Esophagus squamous epithelium (tissue), 5 donors: ENCODE results near the gene RIC8B. TPM values are rescaled to one million over a fixed set of nuclear protein-coding genes. Genes with fewer than 3 reads are reported as not detected.

ENCODE experiments used
- DNase-seq: peaks from one replicate; lab custom pipeline; 2025; lab: John Stamatoyannopoulos, UW
- H3K27ac ChIP-seq, 4 donors: fragments of 200-600 bp; sonication (generic); one replicate each; pipeline ENCODE4 v1.5.1; 2016 to 2019; ENCODE audit warnings: mild to moderate bottlenecking in 1 of 4
- H3K27me3 ChIP-seq, 4 donors: fragments of 200-600 bp; sonication (generic); 1 replicate in 3 of 4; 2 replicates in 1 of 4; pipeline versions ENCODE4 v1.5.1 to v1.6.0; 2017 to 2021; ENCODE audit warnings: antibody characterized with exemption in 1 of 4
- H3K36me3 ChIP-seq, 3 donors: fragments of 200-600 bp; sonication (generic); one replicate each; pipeline ENCODE4 v1.5.1; 2016 to 2019
- H3K4me1 ChIP-seq, 3 donors: fragments of 200-600 bp; sonication (generic); one replicate each; pipeline ENCODE4 v1.5.1; 2017 to 2019
- H3K4me3 ChIP-seq, 4 donors: fragments of 200-600 bp; sonication (generic); 1 replicate in 3 of 4; 2 replicates in 1 of 4; pipeline ENCODE4 v1.5.1; 2016 to 2019; ENCODE audit warnings: mild to moderate bottlenecking in 2 of 4, moderate library complexity in 1 of 4
- H3K9me3 ChIP-seq, 3 donors: fragments of 200-600 bp; sonication (generic); one replicate each; pipeline ENCODE4 v1.5.1; 2016 to 2019
- POLR2A ChIP-seq, 4 donors: fragments of 450-650 bp; IDR thresholded peaks; one replicate each; pipeline ENCODE4 v1.6.1; 2017; ENCODE audit warnings: antibody characterized with exemption in 4 of 4, mild to moderate bottlenecking in 4 of 4, moderate library complexity in 3 of 4
- WGBS, 2 donors: methylation state at CpG; one replicate each; pipeline ENCODE4 v1.1.5; 2018; 5-methylcytosine and 5-hydroxymethylcytosine counted together
- intact Hi-C: fragments of 100-400 bp; cut with DNase I; formaldehyde crosslinking; loops from one replicate; pipeline ENCODE4 v1.15.0; 2022
- total RNA-seq, 4 donors: library from RNA; depleted of rRNA; stranded (reverse); fragments of >200 nt; gene quantifications; one replicate each; pipeline ENCODE4 v1.1.0, GENCODE V29; 2016
- TF ChIP-seq, protein P1 (sequence below), 6 experiments: fragments of 450-650 bp in 4 of 6; fragments of 200-600 bp in 2 of 6; sonication (generic) in 2 of 6; IDR thresholded peaks; one replicate each; pipeline ENCODE4 v1.5.1; 2016 to 2019; ENCODE audit warnings: antibody characterized with exemption in 6 of 6, mild to moderate bottlenecking in 4 of 6, moderate library complexity in 4 of 6
- donor health status: DM: yes; HTN: yes; CAD: no.

Gene RIC8B
- total RNA-seq, 4 donors from 2014 or later = 2.7 to 7.3 (median 5.0) TPM

DNA sequence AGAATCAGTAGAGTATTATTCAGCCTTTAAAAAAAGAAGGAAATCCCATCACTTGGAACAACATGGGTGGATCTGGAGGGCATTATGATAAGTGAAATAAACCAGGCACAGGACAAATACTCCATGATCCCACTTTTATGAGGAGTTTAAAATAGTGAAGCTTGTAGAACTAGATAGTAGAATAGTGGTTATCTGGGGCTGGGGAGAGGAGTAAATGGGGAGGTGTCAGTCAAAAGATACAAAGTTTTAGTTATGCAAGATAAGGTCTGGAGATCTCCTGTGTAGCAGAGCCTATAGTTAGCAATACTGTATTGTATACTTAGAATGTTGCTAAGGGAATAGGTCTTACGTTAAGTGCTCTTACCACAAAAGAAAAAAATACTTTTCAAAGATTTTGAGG, 64.9 kb downstream of the RIC8B start:
- H3K9me3 ChIP-seq = no peaks in the 10 kb centered on the region
- no peak for DNase-seq
- intact Hi-C loops = no loop called here

DNA sequence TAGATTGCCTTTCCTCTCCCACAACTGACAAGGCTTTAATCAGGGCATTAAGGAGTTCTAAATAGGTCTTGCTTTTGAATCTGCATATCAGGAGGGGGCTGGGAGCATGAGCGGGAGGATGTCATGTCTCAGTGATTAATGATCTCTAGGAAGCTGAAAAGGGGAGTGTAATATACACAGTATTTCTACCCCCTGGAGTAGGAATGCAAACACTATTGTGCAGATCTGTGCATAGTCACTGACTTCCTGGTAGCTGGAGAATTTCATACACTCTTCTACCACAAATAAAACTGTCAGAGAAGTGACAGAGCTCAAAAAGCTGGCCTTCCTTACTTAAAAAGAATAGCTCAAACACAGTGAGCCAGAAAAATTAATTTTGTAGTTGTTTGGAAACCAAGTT, 65.8 kb downstream of the RIC8B start:
- WGBS, 2 donors = 38 to 56% methylated on average over 1 of the region's 1 CpG
- no peak for DNase-seq
- intact Hi-C loops = no loop called here

More for the DNA sequence above, 64.9 kb downstream of the RIC8B start:
- H3K4me1 ChIP-seq = peaks cover 0 to 28% (median 10%) of the 10 kb centered on the region in 3 donors
- H3K4me3 ChIP-seq = no peak overlapping the region
- H3K36me3 ChIP-seq = peaks cover 0 to 16% (median 0%) of the 10 kb centered on the region in 3 donors
- 88 to 91% methylated on average over 1 of the region's 1 CpG for whole genome bisulfite sequencing, 2 donors
- TF ChIP-seq, protein P1, sequence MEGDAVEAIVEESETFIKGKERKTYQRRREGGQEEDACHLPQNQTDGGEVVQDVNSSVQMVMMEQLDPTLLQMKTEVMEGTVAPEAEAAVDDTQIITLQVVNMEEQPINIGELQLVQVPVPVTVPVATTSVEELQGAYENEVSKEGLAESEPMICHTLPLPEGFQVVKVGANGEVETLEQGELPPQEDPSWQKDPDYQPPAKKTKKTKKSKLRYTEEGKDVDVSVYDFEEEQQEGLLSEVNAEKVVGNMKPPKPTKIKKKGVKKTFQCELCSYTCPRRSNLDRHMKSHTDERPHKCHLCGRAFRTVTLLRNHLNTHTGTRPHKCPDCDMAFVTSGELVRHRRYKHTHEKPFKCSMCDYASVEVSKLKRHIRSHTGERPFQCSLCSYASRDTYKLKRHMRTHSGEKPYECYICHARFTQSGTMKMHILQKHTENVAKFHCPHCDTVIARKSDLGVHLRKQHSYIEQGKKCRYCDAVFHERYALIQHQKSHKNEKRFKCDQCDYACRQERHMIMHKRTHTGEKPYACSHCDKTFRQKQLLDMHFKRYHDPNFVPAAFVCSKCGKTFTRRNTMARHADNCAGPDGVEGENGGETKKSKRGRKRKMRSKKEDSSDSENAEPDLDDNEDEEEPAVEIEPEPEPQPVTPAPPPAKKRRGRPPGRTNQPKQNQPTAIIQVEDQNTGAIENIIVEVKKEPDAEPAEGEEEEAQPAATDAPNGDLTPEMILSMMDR (IDR thresholded peaks at IDR 0.05) = no peak
- TF ChIP-seq POLR2A (IDR thresholded peaks at IDR 0.05) = no peak
- no peaks in the 10 kb centered on the region for H3K27me3 ChIP-seq
- H3K27ac ChIP-seq = no peak overlapping the region

DNA sequence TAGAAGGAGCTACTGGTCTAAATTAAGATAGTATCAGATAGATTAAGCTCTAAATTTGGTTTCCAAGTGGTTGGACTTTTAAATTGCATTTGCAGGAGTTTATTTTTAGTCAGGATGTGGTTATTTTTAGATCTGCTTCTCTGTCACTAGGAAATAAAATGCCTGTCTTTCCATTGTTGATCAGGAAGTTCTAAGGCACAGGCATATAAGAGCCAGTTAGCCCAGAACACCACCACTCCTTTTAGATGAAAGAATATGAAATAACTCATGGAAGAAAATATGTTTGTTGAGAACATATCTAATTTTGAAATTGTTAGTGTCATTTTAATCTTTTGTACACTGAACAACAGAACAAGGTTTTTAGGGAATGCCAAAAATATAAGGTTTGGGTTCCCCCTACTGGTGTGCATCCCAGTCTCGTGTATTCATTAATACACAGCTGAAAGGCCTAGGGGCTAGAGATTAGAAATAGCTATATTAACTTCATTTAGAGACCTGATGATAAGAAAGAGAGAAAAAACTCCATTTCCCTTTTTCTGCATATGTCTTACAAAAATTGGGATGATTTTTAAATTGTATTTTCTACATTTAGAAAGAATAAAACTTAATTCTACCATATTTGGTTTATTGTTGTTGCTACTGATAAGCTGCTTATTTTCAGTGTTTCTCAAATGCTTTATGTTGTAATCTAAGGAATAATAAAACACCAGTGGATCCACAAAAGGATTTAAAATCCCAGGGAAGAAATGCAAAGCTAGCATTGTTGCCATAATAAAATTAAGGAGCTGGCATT, 67.2 kb downstream of the RIC8B start:
- Histone ChIP-seq H3K4me1 (peaks cover 0 to 28% (median 10%) of the 10 kb centered on the region in 3 donors), H3K4me3 (no peak overlapping the region), H3K27me3 (no peaks in the 10 kb centered on the region), H3K9me3 (no peaks in the 10 kb centered on the region), H3K27ac (no peak overlapping the region), H3K36me3 (peaks cover 0 to 28% (median 0%) of the 10 kb centered on the region in 3 donors)
- no peak for DNase-seq
- 6 to 14% methylated on average over 1 of the region's 1 CpG for WGBS, 2 donors
- intact Hi-C loops = no loop called here
- TF ChIP-seq, protein P1 (IDR thresholded peaks at IDR 0.05) = peak in 4 of 6 experiments; percentile 46 to 62 (median 48)
- no peak for TF ChIP-seq POLR2A (IDR thresholded peaks at IDR 0.05)

More for the DNA sequence above, 65.8 kb downstream of the RIC8B start:
- no peak overlapping the region for H3K4me3 ChIP-seq
- TF ChIP-seq POLR2A (IDR thresholded peaks at IDR 0.05) = no peak
- TF ChIP-seq, protein P1 (IDR thresholded peaks at IDR 0.05) = no peak
- H3K4me1 ChIP-seq = peaks cover 0 to 28% (median 10%) of the 10 kb centered on the region in 3 donors
- no peaks in the 10 kb centered on the region for H3K27me3 ChIP-seq
- peaks cover 0 to 24% (median 0%) of the 10 kb centered on the region in 3 donors for H3K36me3 ChIP-seq
- H3K27ac ChIP-seq = no peak overlapping the region
- no peaks in the 10 kb centered on the region for H3K9me3 ChIP-seq

DNA sequence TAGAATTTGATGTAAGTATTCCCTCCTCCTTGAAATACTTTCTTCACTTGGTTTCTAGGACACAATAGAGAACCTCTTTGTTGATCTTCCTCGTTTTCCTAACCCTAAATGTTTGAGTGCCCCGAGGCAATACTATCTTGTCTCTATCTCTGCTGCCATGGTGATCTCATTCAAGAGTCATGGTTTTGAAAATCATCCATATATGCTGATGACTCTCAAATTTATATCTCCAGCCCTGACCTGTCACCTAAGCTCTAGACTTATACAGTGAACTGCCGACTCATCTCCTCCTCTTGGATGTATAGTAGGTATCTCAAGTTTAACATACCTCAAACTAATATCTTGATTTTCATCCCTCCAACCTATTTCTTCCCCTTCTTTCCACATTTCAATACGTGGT, 71.4 kb downstream of the RIC8B start:
- peaks cover 0 to 40% (median 0%) of the 10 kb centered on the region in 3 donors for H3K36me3 ChIP-seq
- intact Hi-C loops = no loop called here

More for the DNA sequence above, 71.4 kb downstream of the RIC8B start:
- no peak overlapping the region for H3K27ac ChIP-seq
- H3K9me3 ChIP-seq = no peaks in the 10 kb centered on the region
- no peaks in the 10 kb centered on the region for H3K27me3 ChIP-seq
- no peak for DNase-seq
- TF ChIP-seq, protein P1 (IDR thresholded peaks at IDR 0.05) = no peak
- TF ChIP-seq POLR2A (IDR thresholded peaks at IDR 0.05) = no peak
- 72 to 73% methylated on average over 4 of the region's 4 CpGs for WGBS, 2 donors
- H3K4me1 ChIP-seq = peaks cover 0 to 11% (median 6%) of the 10 kb centered on the region in 3 donors
- H3K4me3 ChIP-seq = no peak overlapping the region
